Activated naive CD4-positive, alpha-beta T cell treated with anti-CD3 and anti-CD28 coated beads, Interleukin-2, amount 50 U/mL, for 24 hours (primary cell): ENCODE results near the gene PDXK.
A peak's percentile ranks its signal among the peaks of the same experiment; 100 is the strongest.
"Not testable (repeated sequence)": the region's sequence is repeated elsewhere in the genome, so short reads cannot be mapped to it uniquely, and the experiment has no call there.

Source experiments
- H3K27ac Mint-ChIP-seq: one replicate; pipeline ENCODE4 v1.8.0; 2021; ENCODE audit warnings: mild to moderate bottlenecking, mixed read lengths
- H3K27me3 Mint-ChIP-seq: one replicate; pipeline ENCODE4 v1.8.0; 2021; ENCODE audit warnings: mixed read lengths
- H3K36me3 Mint-ChIP-seq: one replicate; pipeline ENCODE4 v1.8.0; 2021; ENCODE audit warnings: mixed read lengths
- H3K4me1 Mint-ChIP-seq: one replicate; pipeline ENCODE4 v1.8.0; 2021; ENCODE audit warnings: mixed read lengths
- H3K4me3 Mint-ChIP-seq: one replicate; pipeline ENCODE4 v1.8.0; 2021; ENCODE audit warnings: mild to moderate bottlenecking, mixed read lengths
- H3K9me3 Mint-ChIP-seq: one replicate; pipeline ENCODE4 v1.8.0; 2021; ENCODE audit warnings: mixed read lengths

The PDXK gene

GRCh38 chr21:43713123-43713522, 5.8 kb upstream of the PDXK start:
- not testable (repeated sequence) for H3K4me3 Mint-ChIP-seq, H3K4me1 Mint-ChIP-seq, H3K27ac Mint-ChIP-seq, H3K9me3 Mint-ChIP-seq, H3K27me3 Mint-ChIP-seq, H3K36me3 Mint-ChIP-seq

GRCh38 chr21:43716376-43717165, 2.4 kb upstream of the PDXK start:
- Mint-ChIP-seq H3K36me3 (no peaks in the 10 kb centered on the region), H3K4me1 (peaks cover 13% of the 10 kb centered on the region), H3K27me3 (no peaks in the 10 kb centered on the region), H3K4me3 (no peak overlapping the region), H3K9me3 (no peaks in the 10 kb centered on the region), H3K27ac (peak overlapping the region; percentile 23)

- Mint-ChIP-seq H3K36me3 (no peaks in the 10 kb centered on the region), H3K27ac (no peak overlapping the region), H3K4me1 (peaks cover 19% of the 10 kb centered on the region), H3K4me3 (peak overlapping the region; percentile 59), H3K27me3 (no peaks in the 10 kb centered on the region), H3K9me3 (no peaks in the 10 kb centered on the region)
Measured at GRCh38 chr21:43717166-43717853, 1.6 kb upstream of the PDXK start.

GRCh38 chr21:43717967-43718871, 710 bp upstream of the PDXK start:
- H3K36me3 Mint-ChIP-seq, result no peaks in the 10 kb centered on the region
- no peaks in the 10 kb centered on the region for H3K9me3 Mint-ChIP-seq
- H3K4me1 Mint-ChIP-seq, result peaks cover 23% of the 10 kb centered on the region
- peak overlapping the region; percentile 85 for H3K4me3 Mint-ChIP-seq
- H3K27me3 Mint-ChIP-seq, result no peaks in the 10 kb centered on the region
- peak overlapping the region; percentile 38 for H3K27ac Mint-ChIP-seq

GRCh38 chr21:43719748-43720538, 1.0 kb downstream of the PDXK start:
- Mint-ChIP-seq H3K4me1 (peaks cover 25% of the 10 kb centered on the region), H3K27ac (no peak overlapping the region), H3K4me3 (peak overlapping the region; percentile 88), H3K9me3 (no peaks in the 10 kb centered on the region), H3K36me3 (no peaks in the 10 kb centered on the region), H3K27me3 (no peaks in the 10 kb centered on the region)

- Mint-ChIP-seq H3K36me3 (no peaks in the 10 kb centered on the region), H3K27ac (peak overlapping the region; percentile 17), H3K27me3 (no peaks in the 10 kb centered on the region), H3K4me3 (peak overlapping the region; percentile 88), H3K4me1 (peaks cover 32% of the 10 kb centered on the region), H3K9me3 (no peaks in the 10 kb centered on the region)
Measured at GRCh38 chr21:43720539-43721166, 1.7 kb downstream of the PDXK start.

GRCh38 chr21:43721206-43721605, 2.3 kb downstream of the PDXK start:
- Mint-ChIP-seq H3K36me3 (no peaks in the 10 kb centered on the region), H3K4me3 (peak overlapping the region; percentile 88), H3K27me3 (no peaks in the 10 kb centered on the region), H3K4me1 (peaks cover 37% of the 10 kb centered on the region), H3K9me3 (no peaks in the 10 kb centered on the region), H3K27ac (no peak overlapping the region)

- Mint-ChIP-seq H3K9me3 (no peaks in the 10 kb centered on the region), H3K36me3 (peaks cover 2% of the 10 kb centered on the region), H3K27ac (no peak overlapping the region), H3K4me3 (no peak overlapping the region), H3K4me1 (peaks cover 42% of the 10 kb centered on the region), H3K27me3 (no peaks in the 10 kb centered on the region)
Measured at GRCh38 chr21:43721939-43722338, 3.0 kb downstream of the PDXK start.

- Mint-ChIP-seq H3K9me3 (no peaks in the 10 kb centered on the region), H3K4me3 (no peak overlapping the region), H3K27me3 (no peaks in the 10 kb centered on the region), H3K27ac (no peak overlapping the region), H3K36me3 (peaks cover 2% of the 10 kb centered on the region), H3K4me1 (peaks cover 59% of the 10 kb centered on the region)
Measured at GRCh38 chr21:43723648-43724047, 4.7 kb downstream of the PDXK start.

- Mint-ChIP-seq H3K9me3 (no peaks in the 10 kb centered on the region), H3K27ac (peak overlapping the region; percentile 85), H3K27me3 (no peaks in the 10 kb centered on the region), H3K36me3 (peaks cover 2% of the 10 kb centered on the region), H3K4me3 (peak overlapping the region; percentile 87), H3K4me1 (peaks cover 59% of the 10 kb centered on the region)
Measured at GRCh38 chr21:43726686-43727518, 8.0 kb downstream of the PDXK start.

GRCh38 chr21:43727519-43728153, 8.7 kb downstream of the PDXK start:
- Mint-ChIP-seq H3K27ac (peak overlapping the region; percentile 85), H3K36me3 (peaks cover 2% of the 10 kb centered on the region), H3K9me3 (no peaks in the 10 kb centered on the region), H3K4me1 (peaks cover 53% of the 10 kb centered on the region), H3K4me3 (peak overlapping the region; percentile 87), H3K27me3 (no peaks in the 10 kb centered on the region)

- H3K36me3 Mint-ChIP-seq, result peaks cover 2% of the 10 kb centered on the region
- peaks cover 52% of the 10 kb centered on the region for H3K4me1 Mint-ChIP-seq
- H3K27ac Mint-ChIP-seq, result peak overlapping the region; percentile 91
- peak overlapping the region; percentile 87 for H3K4me3 Mint-ChIP-seq
- H3K9me3 Mint-ChIP-seq, result no peaks in the 10 kb centered on the region
- H3K27me3 Mint-ChIP-seq, result no peaks in the 10 kb centered on the region
Measured at GRCh38 chr21:43728154-43728466, 9.2 kb downstream of the PDXK start.

GRCh38 chr21:43728467-43729390, 9.8 kb downstream of the PDXK start:
- H3K9me3 Mint-ChIP-seq, result no peaks in the 10 kb centered on the region
- H3K27me3 Mint-ChIP-seq, result no peaks in the 10 kb centered on the region
- peaks cover 4% of the 10 kb centered on the region for H3K36me3 Mint-ChIP-seq
- H3K4me3 Mint-ChIP-seq, result peak overlapping the region; percentile 87
- H3K27ac Mint-ChIP-seq, result peak overlapping the region; percentile 91
- peaks cover 56% of the 10 kb centered on the region for H3K4me1 Mint-ChIP-seq
